Stimulated activated CD4-positive, alpha-beta T cell treated with anti-CD3 and anti-CD28 coated beads, TNF-alpha, amount 100 ng/mL, for 1 hour (primary cell): Measurements from ENCODE around the gene CYP4F8.

Experiments
- DNase-seq, 3 donors: peaks; one replicate each; pipeline ENCODE4 v3.0.0-alpha.2; 2020; ENCODE audit warnings: low read depth in 3 of 3, low spot score in 1 of 3

The CYP4F8 gene

DNA sequence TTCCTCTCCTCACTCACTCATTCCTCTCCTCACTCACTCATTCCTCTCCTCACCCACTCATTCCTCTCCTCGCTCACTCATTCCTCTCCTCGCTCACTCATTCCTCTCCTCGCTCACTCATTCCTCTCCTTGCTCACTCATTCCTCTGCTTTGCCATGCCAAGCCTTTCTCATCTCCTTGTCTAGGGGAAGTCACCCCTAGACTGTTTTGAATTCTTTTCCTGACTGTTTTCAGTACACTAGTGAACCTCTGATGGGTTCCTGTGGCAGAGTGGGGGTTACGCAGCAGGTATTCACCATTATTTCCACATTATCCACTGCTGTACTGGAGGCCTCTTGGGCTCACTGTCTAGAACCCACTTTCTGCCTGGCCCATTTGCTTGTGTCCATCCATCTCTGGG, 1.2 kb downstream of the CYP4F8 start:
- no peak for DNase-seq

DNA sequence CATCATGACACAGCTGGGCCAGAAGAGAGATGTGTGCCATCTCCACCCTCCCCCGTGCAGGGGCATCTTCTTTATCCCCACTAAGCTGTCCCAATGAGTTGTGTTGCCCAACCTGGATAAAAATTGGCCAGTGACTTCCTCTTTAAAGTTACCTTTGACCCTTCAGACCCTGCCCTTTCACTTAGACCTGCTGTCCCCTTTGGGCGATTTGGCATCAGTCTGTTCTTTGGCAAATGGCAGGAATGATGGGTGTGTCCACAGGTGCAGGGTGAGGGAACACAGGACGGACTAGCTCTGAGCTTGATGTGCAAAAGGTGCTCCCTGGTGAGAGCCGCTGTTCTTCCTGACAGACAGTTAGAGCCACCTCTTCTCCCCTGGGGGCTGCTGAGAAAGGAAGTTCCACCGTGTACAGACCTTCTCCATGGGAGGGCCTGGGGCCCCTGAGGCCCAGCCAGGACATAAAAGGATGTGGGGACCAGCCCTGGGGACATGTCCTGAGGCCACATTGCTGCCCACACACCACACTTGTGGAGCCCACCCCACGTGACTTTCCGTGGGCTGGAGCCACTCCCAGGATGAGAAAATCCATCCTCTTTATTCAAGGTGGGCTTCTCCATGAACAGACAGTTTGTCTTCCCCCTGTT, 1.7 kb downstream of the CYP4F8 start:
- no peak for DNase-seq

DNA sequence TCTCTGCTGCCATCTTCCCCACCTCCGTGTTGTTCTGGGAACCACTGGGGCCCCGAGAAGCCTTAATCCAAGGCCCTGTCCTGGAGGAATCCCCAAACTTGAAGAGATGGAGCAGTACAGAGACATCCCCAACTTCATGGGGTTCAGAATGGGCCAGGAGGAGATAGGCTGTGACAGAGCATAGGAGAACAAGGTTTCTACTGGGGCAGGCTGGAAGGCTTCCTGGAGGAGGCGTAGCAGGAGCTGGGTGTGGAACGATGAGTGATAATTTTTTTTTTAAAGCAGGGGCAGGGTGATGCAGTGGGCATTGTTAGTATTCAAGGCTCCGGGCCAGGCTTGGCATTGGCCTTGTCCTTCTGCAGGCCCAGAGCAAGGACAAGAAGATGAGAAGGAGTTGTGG, 3.3 kb downstream of the CYP4F8 start:
- no peak for DNase-seq

DNA sequence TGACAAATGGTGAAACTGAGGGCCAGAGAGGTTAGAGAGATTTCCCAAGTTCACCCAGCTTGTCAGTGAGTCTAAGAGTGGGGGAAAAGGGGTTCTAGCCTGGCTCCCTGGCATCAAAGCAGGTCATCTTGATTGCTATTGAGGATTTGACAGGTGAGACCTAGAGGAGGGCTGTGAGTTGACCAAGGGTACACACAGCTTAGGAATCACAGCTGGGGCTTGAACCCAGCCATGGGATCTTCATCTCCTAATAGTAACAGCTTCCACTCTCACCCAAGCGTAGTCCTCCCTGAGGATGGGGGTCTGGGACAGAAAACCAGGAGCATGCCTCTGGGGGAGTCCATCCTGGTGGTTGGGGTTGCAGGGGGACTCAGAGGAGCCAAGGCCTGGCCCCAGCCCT, 6.8 kb downstream of the CYP4F8 start:
- DNase-seq = no peak

DNA sequence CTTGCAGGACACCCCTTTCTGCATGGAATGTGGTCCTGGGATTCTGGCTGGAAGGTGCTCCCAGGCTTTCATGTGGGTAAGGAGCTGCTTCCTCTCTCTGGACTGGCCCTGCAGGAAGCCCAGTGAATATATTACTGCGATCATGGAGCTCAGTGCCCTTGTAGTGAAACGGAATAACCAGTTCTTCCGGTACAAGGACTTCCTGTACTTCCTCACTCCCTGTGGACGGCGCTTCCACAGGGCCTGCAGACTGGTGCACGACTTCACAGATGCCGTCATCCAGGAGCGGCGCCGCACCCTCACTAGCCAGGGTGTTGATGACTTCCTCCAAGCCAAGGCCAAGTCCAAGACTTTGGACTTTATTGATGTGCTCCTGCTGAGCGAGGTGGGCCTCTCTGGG, 8.0 kb downstream of the CYP4F8 start:
- no peak for DNase-seq

DNA sequence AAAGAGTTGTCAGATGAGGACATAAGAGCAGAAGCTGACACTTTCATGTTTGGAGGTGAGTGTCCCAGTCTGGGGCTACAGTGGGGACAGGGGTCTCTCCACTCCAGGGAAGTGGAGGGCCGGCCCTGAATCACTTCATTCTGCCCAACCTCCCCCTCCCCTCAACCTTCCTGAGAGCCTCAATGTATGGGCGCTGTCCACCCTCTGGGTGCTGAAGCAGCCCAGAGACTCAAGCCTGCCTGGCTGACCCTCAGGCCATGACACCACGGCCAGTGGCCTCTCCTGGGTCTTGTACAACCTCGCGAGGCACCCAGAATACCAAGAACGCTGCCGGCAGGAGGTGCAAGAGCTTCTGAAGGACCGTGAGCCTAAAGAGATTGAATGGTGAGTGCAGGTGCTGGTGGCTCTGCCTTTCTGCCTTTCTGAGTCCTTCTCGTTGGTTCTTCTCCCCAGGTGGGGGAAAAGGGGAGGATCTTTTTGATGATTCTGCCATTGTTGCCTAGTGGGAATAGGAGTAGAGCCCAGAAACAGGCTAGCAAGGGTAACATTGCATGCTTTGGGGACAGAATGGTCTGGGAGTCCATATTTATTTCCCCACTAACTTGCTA, 8.8 kb downstream of the CYP4F8 start:
- DNase-seq = no peak

DNA sequence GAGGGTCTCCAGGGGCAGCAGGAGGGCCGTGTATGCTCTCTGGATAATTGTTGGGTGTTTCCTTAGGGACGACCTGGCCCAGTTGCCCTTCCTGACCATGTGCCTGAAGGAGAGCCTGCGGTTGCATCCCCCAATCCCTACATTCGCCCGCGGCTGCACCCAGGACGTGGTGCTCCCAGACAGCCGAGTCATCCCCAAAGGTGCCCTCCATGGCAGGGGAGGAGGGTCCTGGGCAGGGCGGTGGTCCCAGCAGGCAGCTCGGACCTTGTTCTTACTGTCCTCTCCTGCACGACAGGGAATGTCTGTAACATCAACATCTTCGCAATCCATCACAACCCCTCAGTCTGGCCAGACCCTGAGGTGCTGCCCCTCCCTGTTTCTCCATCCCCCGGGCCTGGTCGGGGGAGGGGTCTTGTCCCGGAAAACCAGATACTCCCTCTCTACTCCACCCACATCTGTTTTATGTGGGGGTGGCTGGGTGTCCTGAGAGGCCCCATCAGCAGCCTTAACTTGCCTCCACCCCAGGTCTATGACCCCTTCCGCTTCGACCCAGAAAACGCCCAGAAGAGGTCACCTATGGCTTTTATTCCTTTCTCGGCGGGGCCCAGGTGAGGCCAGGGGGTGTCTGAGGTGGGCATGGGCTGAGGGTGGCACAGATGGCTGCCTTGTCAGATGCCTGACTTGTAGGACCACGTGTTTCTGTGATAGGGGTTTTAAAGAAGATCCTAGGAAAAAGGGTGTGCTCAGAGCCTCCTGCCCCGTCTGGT, 13.4 kb downstream of the CYP4F8 start:
- no peak for DNase-seq

DNA sequence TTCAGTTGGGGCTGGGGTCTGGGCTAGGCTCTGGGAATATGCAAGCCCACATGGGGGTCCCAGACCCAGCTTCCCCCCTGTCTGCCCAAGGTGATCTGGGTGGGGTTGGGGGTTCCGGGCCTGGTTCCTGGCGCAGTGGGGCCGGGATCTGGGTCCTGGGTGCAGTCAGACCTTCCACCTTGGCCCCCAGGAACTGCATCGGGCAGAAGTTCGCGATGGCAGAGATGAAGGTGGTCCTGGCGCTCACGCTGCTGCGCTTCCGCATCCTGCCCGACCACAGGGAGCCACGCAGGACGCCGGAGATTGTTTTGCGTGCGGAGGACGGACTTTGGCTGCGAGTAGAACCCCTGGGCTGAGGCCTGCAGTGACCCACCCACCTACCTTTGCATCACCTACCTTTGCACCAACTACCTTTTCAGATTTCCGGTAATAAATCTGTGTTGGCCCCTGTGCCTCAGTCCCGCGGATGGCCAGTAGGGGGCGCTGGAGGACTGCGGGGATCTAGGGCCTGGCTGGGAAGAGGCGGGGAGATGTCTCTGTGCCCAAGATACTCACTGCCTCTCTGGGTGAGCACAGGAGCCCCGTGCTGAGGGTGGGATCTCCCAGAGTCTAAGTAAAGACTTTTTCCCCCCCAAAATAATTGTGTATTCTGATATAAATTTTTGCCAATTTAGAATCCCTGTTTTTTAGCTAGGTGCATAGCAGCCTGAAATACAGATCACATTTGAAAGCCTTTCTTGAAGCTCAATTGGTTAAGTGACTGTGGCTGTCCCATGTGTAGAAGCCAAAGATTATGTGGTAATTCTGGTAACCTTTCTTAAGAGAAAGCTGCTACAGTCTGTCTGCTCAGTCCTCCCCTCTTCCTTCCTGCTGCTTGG, 14.2 kb downstream of the CYP4F8 start:
- DNase-seq = peak; percentile 72 to 94 (median 85)

DNA sequence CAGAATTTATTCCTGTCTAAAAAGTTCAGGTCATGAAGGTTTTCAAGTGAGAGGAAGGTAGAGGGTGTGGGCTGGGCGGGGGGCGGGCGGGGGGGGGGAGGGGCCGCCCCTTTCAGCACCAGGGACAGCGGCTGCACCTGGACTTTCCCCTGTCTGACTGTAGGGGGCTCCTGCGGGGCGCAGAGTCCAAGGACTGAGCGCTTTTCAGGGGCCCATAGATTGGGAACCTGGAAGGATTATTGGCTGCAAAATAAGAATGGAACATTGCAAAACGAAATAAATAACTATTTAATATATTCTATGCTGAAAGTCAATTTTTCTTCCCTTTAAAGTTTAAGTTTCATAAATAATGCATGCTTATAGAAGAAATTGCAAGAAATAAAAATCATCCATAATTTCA, 16.8 kb downstream of the CYP4F8 start:
- DNase-seq = no peak

DNA sequence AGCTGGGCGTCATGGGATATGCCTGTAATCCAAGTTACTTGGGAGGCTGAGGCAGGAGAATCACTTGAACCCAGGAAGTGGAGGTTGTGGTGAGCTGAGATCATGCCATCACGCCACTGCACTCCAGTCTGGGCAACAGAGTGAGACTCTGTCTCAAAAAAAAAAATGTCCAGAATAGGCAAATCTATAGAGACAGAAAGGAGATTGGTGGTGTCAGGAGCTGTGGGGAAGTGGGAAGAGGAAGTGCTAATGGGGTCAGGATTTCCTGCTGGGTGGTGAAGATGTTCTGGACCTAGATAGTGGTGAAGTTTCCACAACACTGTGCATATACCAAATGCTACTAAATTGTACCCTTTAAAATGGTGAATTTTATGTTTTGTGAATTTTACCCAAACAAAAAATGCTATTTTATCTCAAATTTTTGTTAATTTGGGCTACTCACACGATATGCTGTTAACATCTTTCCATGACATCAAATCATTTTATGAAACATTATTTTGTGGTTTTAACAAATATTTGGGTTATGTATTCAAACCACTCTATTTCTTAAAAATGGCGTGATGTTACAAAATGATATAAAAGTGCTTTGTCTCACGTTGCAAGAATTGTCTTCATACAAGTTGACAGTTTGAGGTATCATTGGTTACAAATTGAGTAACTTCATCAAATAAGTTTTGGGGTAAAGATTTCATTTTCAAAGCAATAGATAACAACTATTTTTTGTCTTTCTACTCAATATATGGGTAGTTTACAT, 18.2 kb downstream of the CYP4F8 start:
- no peak for DNase-seq

DNA sequence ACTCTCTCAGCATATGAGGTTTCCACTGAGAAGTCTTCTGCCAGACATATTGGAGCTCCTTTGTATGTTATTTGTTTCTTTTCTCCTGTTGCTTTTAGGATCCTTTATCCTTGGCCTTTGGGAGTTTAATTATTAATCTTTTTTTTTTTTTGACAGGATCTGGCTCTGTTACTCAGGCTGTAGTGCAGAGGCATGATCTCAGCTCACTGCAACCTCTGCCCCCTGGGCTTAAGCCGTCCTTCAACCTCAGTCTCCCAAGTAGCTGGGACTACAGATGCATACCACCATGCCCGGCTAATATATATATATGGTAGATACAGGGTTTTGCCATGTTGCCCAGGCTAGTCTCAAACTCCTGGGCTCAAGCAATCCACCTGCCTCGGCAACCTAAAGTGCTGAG, 19.1 kb downstream of the CYP4F8 start:
- DNase-seq = no peak

DNA sequence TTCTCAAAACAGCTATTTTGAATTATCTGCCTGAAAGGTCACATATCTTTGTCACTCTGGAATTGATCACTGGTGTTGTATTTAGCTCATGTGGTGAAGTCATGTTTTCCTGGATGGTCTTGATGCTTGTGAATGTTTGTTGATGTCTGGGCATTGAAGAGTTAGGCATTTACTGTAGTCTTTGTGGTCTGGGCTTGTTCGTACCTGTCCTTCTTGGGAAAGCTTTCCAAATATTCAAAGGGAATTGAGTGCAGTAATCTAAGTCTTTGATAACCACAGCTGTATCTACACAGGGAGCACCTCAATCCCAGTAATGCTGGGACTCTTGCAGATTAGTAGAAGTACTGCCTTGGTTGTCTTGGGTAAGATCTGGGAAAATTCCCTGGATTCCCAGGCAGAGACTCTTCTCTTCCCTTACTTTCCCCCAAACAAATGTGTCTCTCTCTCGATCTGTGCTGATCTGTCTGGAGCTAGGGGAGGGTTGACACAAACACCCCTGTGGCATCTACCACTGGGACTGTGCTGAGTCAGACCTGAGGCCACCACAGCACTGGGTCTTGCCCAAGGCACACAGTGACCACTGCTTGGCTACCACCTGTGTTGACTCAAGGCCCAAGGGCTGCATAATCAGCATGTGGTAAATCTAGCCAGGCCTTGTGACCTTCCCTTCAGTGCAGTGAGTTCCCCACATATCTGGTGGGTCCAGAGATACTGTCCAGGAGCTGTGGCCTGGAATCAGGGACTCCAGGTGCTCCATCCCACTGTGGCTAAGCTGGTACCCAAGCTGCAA, 20.2 kb downstream of the CYP4F8 start:
- no peak for DNase-seq

DNA sequence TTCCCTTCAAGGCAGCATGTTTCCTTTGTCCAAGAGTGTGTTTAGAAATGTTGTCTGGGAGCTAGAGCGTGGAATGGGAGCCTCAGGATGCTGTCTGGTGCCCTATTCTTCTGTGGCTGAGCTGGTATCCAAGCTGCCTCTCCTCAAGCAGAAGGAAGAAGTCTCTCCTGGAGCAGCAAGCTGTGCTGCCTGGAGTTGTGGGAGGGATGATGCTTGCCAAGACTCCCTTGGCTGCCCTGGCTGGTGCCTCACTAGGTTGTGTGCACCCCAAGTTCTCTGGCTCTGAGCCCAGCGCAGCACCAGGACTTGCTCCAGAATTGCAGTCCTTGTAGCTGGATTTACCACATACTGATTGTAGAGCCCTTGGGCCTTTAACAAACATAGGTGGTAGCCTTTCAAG, 21.0 kb downstream of the CYP4F8 start:
- DNase-seq = no peak

DNA sequence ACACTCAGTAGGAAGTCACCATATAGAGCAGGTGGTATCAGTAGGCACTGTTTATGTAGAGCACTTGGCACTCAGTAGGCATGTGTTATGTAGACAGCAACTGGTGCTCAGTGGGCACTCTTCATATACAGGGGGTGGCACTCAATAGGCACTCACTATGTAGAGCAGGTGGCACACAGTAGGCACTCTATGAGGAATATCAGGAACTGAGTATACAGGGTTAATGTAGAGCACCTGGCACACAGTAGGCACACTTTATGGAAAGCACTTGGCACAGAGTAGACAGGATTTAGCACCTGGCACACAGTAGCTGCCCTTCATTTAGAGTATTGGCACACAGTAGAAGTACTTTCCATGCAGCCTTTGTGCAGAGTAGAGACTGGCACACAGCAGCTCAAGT, 24.6 kb downstream of the CYP4F8 start:
- no peak for DNase-seq

DNA sequence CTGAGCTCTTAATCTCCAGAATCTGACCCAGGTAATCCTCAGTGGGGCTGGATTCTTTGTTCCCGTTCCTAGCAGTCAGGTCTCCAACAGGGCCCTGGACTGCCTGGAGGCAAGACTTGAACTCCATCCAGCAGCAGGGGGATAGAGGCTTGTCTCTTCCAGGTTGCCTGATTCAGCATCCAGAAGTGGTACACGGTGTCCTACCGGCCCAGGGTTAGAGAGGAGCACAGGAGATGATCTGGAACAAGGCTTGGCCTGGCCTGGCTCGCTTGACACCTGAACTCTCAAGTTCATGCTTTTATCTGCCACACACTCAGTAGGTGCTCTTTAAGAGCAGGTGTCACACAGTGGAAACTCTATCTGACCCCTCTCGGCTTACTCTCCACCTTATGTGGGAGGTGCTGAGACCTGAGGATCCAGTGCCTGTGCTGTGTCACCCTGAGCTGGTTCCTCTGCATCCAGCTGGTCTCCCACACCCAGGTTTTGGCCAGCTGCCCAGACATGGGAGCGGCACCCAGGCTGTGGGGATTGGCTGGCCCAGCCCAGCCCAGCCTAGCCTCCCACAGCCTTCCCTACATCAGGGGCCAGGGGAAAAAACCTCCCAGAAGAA, 25.4 kb downstream of the CYP4F8 start, which contains the start of gene CYP4F3:
Gene CYP4F3 (plus strand): TSS at position 604 of the 610 bp plus-strand sequence. CDS start 519 bp downstream, outside the sequence.
- DNase-seq = no peak

DNA sequence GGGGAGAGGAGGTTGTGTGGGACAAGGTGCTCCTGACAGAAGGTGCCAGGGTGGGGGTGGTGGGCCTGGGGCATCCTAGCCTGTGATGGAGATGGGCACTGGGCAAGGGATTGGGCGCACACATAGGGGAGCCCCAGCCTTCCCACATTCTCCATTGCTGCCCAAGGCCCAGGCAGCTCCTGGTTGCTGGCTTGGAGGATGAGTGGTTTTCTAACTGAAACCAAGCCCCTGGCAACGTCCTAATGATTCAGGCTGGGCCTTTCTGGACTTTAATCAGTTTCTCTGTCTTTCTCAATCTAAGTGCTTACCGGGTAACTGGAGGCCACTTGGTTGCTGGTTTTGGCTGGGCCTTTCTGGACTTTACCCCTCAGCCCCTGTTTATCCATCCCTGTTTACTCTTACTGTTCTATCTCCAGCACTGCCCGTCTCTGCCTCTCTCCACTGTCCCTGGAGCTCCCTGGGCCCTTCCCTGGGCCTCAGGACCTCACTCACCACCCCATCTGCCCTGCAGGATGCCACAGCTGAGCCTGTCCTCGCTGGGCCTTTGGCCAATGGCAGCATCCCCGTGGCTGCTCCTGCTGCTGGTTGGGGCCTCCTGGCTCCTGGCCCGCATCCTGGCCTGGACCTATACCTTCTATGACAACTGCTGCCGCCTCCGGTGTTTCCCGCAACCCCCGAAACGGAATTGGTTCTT, 26.0 kb downstream of the CYP4F8 start:
- DNase-seq = no peak

DNA sequence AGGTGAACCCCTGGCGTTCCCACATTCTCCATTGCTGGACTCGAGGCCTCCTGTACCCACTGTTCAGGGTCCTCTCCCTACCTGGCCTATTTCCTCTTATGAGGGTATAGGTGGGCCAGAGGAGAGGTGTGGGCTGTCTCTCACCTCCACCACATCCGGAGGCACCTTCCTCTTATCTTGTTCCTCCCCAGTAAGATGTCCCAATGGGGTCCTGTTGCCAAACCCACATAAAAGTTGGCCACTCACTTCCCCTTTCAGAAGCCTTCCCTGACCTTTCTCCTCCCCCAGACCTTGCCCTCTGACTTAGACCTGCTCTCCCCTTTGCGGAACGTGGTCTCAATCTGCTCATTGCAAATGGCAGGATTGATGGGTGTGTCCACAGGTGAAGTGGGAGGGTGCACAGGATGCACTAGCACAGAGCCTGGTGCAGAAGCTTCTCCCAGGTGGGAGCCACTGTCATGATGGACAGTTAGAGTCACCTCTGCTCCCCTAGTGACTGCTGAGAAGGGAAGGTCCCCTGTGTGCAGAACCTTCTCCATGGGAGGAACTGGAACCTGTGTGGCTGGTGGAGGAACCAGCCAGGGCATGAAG, 27.0 kb downstream of the CYP4F8 start:
- DNase-seq = no peak

DNA sequence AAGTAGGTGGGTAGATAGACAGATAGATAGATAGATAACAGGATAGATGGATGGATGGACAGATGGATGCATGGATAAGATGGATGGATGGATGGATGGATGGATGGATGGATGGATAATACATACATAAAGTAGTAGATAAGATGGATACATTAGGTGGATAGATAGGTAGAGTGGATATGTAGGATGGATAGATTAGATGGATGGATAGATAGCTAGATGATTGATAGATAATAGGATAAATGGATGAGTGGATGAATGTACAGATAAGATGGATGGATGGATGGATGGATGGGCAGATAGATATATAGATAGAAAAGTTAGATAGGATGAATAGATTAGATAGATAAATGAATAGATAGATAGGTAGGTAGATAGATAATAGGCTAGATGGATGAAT, 27.8 kb downstream of the CYP4F8 start:
- DNase-seq = no peak

DNA sequence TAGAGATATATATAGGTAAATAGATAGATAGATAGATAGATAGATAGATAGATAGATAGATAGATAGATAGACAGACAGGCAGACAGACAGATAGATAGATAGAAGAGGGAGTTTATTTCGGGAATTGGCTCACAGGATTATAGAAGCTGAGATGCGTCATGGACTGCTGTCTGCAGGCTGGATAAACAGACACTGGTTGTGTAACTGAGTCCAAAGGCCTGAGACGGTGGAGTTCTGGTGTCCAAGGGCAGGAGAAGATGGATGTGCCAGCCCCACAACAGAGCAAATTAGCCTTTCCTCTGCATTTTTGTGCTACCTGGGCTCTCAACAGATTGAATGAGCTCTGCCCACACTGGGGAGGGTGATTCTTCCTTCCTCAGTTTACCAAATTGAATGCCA, 28.4 kb downstream of the CYP4F8 start:
- DNase-seq = no peak
